ENCODE measurements around the gene TBCCD1. TPM values are rescaled to one million over a fixed set of nuclear protein-coding genes. Genes with fewer than 3 reads are reported as not detected.

The TBCCD1 gene
- total RNA-seq, 1 experiment from 2014 or later: 19.6 TPM

- H3K4me3 ChIP-seq (ENCODE audit: insufficient read depth, low read depth, low read length): no peak overlapping the region
- no peak for DNase-seq
- H3K27me3 ChIP-seq (ENCODE audit: control insufficient read depth, insufficient read depth, low read length): no peaks in the 10 kb centered on the region; the same call in 1 of the 2 replicates
- H3K36me3 ChIP-seq (replicated peaks; ENCODE audit: control insufficient read depth, insufficient read depth, low read length): no peaks in the 10 kb centered on the region
These were observed 33.8 kb upstream of the TBCCD1 start for GRCh38 chr3:186600896-186601295.

- H3K4me3 ChIP-seq (ENCODE audit: insufficient read depth, low read depth, low read length): no peak overlapping the region
- H3K27me3 ChIP-seq (ENCODE audit: control insufficient read depth, insufficient read depth, low read length): no peaks in the 10 kb centered on the region
- H3K36me3 ChIP-seq (replicated peaks; ENCODE audit: control insufficient read depth, insufficient read depth, low read length): no peaks in the 10 kb centered on the region
- no peak for DNase-seq
These were observed 32.6 kb upstream of the TBCCD1 start for GRCh38 chr3:186599785-186600166.

DNA sequence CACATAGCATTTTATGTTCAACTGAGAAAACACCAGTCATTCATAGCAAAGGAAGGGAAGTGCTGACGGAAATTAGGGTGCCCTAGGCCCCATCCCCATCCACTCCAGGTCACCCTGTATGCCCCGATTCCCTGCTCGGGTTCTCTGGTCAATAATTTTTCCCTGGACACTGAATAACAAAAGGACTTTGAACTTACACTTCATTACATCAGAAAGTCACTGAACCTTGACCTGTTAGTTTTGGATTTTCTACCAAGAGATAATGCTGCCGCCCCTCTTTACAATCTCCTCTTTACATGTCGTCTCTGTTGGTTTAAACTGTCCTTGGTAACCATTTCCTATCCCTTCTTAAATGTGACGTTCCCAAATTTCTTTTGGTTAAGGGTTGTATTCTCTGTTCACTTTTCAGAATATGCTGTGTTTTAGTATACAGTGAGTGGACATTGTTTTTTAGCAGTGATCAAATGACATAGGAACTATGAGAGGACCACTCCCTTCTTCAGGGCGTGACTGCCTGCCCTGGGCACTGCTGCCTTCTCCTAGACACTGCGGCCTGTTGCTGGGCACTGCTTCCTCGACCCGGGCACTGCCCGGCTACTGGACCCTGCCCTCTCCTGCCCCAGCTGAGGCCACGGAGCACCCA is 32.1 kb upstream of the TBCCD1 start:
- H3K27me3 ChIP-seq (ENCODE audit: control insufficient read depth, insufficient read depth, low read length): no peaks in the 10 kb centered on the region
- H3K36me3 ChIP-seq (replicated peaks; ENCODE audit: control insufficient read depth, insufficient read depth, low read length): no peaks in the 10 kb centered on the region
- no peak overlapping the region for H3K4me3 ChIP-seq (ENCODE audit: insufficient read depth, low read depth, low read length)
- no peak for DNase-seq

- H3K27me3 ChIP-seq (ENCODE audit: control insufficient read depth, insufficient read depth, low read length): no peaks in the 10 kb centered on the region
- no peak for DNase-seq
- H3K36me3 ChIP-seq (replicated peaks; ENCODE audit: control insufficient read depth, insufficient read depth, low read length): no peaks in the 10 kb centered on the region
- no peak overlapping the region for H3K4me3 ChIP-seq (ENCODE audit: insufficient read depth, low read depth, low read length)
These were observed 31.6 kb upstream of the TBCCD1 start for GRCh38 chr3:186598794-186599141.

DNA sequence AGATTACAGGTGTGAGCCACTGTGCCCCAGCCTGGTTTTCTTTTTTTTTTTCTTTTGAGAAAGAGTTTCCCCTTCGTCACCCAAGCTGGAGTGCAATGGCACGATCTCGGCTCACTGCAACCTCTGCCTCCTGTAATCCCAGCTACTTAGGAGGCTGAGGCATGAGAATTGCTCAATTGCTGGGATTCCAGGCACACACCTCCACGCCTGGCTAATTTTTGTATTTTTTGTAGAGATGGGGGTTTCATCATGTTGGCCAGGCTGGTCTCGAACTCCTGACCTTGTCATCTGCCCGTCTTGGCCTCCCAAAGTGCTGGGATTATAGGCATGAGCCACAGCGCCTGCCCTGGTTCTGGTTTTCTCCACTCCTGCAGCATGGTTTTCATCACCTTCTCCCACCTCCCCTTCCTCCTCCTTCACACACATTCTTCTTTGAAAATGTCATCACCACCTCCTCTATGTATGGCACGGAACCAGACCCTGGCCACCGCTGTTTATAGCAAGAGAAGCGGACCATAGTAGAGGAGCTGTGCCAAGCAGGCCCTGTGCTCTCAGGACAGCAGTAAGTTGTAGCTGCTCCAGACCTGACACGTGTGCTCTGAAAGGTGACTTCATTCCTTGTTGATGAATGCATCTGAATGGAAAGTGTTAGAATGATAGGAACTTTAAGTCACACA is 31.1 kb upstream of the TBCCD1 start:
- H3K36me3 ChIP-seq (replicated peaks; ENCODE audit: control insufficient read depth, insufficient read depth, low read length): no peaks in the 10 kb centered on the region
- H3K4me3 ChIP-seq (ENCODE audit: insufficient read depth, low read depth, low read length): no peak overlapping the region
- DNase-seq: no peak
- no peaks in the 10 kb centered on the region for H3K27me3 ChIP-seq (ENCODE audit: control insufficient read depth, insufficient read depth, low read length)

GRCh38 chr3:186596568-186597287 is 29.6 kb upstream of the TBCCD1 start:
- H3K27me3 ChIP-seq (ENCODE audit: control insufficient read depth, insufficient read depth, low read length): no peaks in the 10 kb centered on the region
- H3K4me3 ChIP-seq (ENCODE audit: insufficient read depth, low read depth, low read length): no peak overlapping the region
- no peak for DNase-seq
- no peaks in the 10 kb centered on the region for H3K36me3 ChIP-seq (replicated peaks; ENCODE audit: control insufficient read depth, insufficient read depth, low read length)

DNA sequence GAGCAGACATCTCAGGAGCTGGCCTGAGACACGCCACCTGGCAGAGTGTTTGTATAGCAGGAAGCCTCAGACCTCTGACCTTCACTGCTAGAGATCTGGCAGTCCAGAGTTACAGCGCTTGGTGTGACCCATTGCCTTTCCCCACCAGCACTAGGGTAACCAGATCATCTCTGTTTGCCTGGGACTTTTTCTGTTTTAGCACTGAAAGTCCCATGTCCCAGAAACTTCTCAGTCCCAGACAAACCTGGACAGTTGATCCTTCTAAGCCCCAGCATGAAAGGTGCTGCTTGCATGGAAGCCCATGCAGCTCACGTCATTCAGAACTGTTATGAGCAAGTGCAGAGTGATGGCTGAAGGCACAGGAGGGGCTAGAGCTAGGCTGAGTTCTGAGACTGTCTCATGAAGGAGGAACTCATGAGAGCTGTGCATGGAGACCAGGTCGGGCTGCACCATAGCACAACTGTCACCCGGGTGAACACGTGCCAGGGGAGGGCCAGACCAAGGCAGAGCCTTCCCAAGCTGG is 27.5 kb upstream of the TBCCD1 start:
- no peak overlapping the region for H3K4me3 ChIP-seq (ENCODE audit: insufficient read depth, low read depth, low read length)
- H3K36me3 ChIP-seq (replicated peaks; ENCODE audit: control insufficient read depth, insufficient read depth, low read length): no peaks in the 10 kb centered on the region
- DNase-seq: no peak
- no peaks in the 10 kb centered on the region for H3K27me3 ChIP-seq (ENCODE audit: control insufficient read depth, insufficient read depth, low read length)

- no peaks in the 10 kb centered on the region for H3K27me3 ChIP-seq (ENCODE audit: control insufficient read depth, insufficient read depth, low read length)
- no peak overlapping the region for H3K4me3 ChIP-seq (ENCODE audit: insufficient read depth, low read depth, low read length)
- no peak for DNase-seq
- H3K36me3 ChIP-seq (replicated peaks; ENCODE audit: control insufficient read depth, insufficient read depth, low read length): no peaks in the 10 kb centered on the region
These were observed 26.7 kb upstream of the TBCCD1 start for GRCh38 chr3:186593862-186594261.

DNA sequence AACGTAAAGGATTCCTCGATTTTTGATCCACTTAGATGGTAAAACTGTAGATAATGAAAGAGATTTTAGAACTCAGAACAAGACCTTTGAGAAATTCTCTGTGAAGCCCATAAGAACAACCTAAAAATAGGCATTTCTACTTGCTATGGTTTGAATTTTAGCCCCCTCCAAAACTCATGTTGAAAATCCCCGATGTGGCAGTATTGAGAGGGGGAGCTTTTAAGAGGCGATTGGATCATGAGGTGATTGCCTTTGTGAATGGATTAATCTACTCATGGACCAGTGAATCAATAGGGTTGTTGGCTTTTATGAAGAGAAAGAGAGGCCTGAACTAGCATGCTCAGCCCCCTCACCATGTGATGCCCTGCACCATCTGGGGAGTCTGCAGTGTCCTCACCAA is 25.5 kb upstream of the TBCCD1 start:
- Histone ChIP-seq H3K4me3 (ENCODE audit: insufficient read depth, low read depth, low read length) (no peak overlapping the region), H3K27me3 (ENCODE audit: control insufficient read depth, insufficient read depth, low read length) (no peaks in the 10 kb centered on the region), H3K36me3 (replicated peaks; ENCODE audit: control insufficient read depth, insufficient read depth, low read length) (no peaks in the 10 kb centered on the region)
- no peak for DNase-seq

DNA sequence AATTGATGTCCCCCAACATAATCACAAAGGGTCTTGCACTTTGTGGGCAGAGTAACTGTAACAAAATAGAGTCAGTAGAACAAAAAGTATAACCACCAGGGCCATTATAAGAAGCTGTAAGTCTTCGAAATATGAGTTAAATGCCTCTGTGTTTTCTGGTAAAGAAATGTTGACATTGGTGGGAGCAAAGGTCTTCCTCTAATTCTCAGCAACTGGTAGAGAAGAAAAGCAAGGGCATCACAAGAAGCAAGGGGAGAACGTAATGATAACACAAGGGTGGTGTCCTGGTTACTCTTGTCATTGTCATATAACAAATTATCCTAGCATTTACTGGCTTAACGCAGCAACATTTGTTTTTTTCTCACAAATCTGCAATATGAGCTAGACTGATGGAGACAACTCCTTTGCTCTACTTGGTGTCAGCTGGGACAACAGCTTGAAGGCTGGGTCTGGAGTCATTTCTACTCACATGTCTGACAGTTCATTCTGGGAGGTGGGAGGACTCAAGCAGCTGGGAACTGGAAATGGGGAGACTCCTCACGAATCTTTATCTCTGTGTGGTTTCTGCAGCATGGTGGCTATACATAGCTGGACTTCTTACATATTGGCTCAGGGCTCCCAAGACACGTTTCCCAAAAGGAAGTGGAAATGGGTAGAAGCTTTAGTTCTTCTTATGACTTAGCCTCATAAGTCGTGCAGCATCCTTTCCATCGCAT is 23.6 kb upstream of the TBCCD1 start:
- H3K27me3 ChIP-seq (ENCODE audit: control insufficient read depth, insufficient read depth, low read length): no peaks in the 10 kb centered on the region
- DNase-seq: no peak
- no peaks in the 10 kb centered on the region for H3K36me3 ChIP-seq (replicated peaks; ENCODE audit: control insufficient read depth, insufficient read depth, low read length)
- H3K4me3 ChIP-seq (ENCODE audit: insufficient read depth, low read depth, low read length): no peak overlapping the region

DNA sequence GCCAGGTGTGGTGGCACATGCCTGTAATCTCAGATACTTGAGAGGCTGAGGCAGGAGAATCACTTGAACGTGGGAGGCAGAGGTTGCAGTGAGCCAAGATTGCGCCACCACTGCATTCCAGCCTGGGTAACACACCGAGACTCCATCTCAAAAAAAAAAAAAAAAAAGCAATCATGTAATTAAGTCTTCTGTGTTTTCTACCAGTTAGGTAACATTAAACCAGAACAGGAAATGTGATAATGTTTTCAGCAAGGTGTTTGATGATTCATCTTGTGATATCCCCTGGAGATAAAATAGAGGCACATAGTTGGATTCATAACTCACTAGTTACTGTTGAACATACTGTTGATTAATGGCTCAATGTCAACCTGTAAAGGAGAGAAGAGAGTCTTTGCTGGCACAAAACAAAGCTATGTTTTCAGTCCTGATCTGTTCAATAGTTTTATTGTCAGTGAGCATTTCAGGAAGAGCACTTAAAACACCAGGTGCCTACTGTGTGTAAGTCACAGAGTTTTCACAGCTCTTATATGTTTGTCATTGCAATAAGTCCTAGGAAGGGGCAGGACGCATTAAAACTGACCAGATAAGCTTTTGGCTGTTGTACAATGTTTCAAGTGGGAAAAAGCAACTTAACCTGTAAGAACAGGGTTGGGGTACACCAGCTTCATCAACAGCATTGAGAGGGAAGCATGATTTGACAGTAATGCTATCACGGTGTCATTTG is 22.9 kb upstream of the TBCCD1 start:
- no peak for DNase-seq
- H3K27me3 ChIP-seq (ENCODE audit: control insufficient read depth, insufficient read depth, low read length): no peaks in the 10 kb centered on the region
- H3K36me3 ChIP-seq (replicated peaks; ENCODE audit: control insufficient read depth, insufficient read depth, low read length): no peaks in the 10 kb centered on the region; the same call in 1 of the 2 replicates
- H3K4me3 ChIP-seq (ENCODE audit: insufficient read depth, low read depth, low read length): no peak overlapping the region

DNA sequence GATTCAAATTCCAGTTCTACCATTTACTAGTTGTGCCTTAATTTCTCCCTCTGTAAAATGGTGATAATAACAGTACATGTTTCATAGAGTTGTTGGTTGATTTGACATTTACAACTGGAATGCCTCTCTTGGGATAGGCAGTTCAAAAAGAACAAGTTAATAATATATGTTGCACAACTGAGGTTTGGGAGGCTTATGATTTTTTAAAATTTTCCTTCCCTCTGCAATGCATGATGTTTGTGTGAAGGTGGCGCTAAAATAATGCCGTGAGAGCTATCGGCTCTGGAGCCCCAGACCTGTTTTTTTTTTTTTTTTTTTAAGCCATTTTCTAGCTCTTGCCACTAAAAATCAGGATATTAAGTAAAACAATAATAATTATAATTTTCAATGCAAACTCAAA is 22.0 kb upstream of the TBCCD1 start:
- peaks cover 4% of the 10 kb centered on the region for H3K36me3 ChIP-seq (replicated peaks; ENCODE audit: control insufficient read depth, insufficient read depth, low read length)
- no peak overlapping the region for H3K4me3 ChIP-seq (ENCODE audit: insufficient read depth, low read depth, low read length)
- H3K27me3 ChIP-seq (ENCODE audit: control insufficient read depth, insufficient read depth, low read length): no peaks in the 10 kb centered on the region
- no peak for DNase-seq

- H3K36me3 ChIP-seq (replicated peaks; ENCODE audit: control insufficient read depth, insufficient read depth, low read length): peaks cover 4% of the 10 kb centered on the region
- no peak for DNase-seq
- H3K27me3 ChIP-seq (ENCODE audit: control insufficient read depth, insufficient read depth, low read length): no peaks in the 10 kb centered on the region
- no peak overlapping the region for H3K4me3 ChIP-seq (ENCODE audit: insufficient read depth, low read depth, low read length)
These were observed 21.5 kb upstream of the TBCCD1 start for GRCh38 chr3:186588632-186589031.

- peaks cover 6% of the 10 kb centered on the region for H3K36me3 ChIP-seq (replicated peaks; ENCODE audit: control insufficient read depth, insufficient read depth, low read length)
- DNase-seq: no peak
- H3K27me3 ChIP-seq (ENCODE audit: control insufficient read depth, insufficient read depth, low read length): no peaks in the 10 kb centered on the region
- H3K4me3 ChIP-seq (ENCODE audit: insufficient read depth, low read depth, low read length): no peak overlapping the region
These were observed 20.0 kb upstream of the TBCCD1 start for GRCh38 chr3:186587183-186587582.
